ENCODE data around the gene C1GALT1. TPM values are rescaled to one million over a fixed set of nuclear protein-coding genes. Genes with fewer than 3 reads are reported as not detected.
"Not testable (repeated sequence)": the region's sequence is repeated elsewhere in the genome, so short reads cannot be mapped to it uniquely, and the experiment has no call there.

C1GALT1 gene
- polyA plus RNA-seq, 1 donor (not counting 4 experiments of a cell fraction or from before 2014, with no cell fraction given): 44.3 TPM

DNA sequence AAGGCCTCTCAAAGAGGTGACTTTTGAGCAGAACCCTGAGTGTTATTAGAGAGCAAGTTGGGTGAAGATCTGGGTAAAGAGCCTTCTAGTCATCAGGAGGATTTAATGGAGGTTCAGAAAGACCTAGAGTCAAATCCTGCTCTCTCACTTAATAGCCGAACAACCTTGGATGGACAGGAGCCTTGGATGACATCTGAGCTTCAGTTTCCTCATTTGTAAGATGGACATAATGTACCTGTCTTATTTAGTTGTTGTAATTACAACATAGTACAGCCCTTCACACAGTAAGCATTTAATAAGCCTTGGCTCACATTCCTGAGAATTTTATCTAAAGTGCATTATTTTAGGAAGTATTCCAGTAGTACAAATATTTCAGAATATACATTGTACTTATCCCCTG is 57.0 kb downstream of the C1GALT1 start:
- Histone ChIP-seq H3K36me3 (ENCODE audit: control insufficient read depth in 2 of 2, extremely low read depth in 1 of 2, insufficient read depth in 2 of 2, low read length in 2 of 2) (peaks cover 3 to 5% of the 10 kb centered on the region in 2 experiments), H3K79me2 (ENCODE audit: control insufficient read depth, insufficient read depth, low read length) (no peaks in the 10 kb centered on the region), H3K9me3 (ENCODE audit: control insufficient read depth, low read depth, low read length) (no peaks in the 10 kb centered on the region), H3K27ac (ENCODE audit: control insufficient read depth, insufficient read depth, low read length) (no peak overlapping the region), H3K4me2 (ENCODE audit: control insufficient read depth, extremely low read depth, insufficient read depth, low read depth, low read length) (no peak overlapping the region), H3K27me3 (ENCODE audit: control insufficient read depth, extremely low read depth, insufficient read depth, low read length) (no peaks in the 10 kb centered on the region), H3K4me1 (ENCODE audit: control insufficient read depth, extremely low read depth, insufficient read depth, low read length) (peaks cover 10% of the 10 kb centered on the region), H2AFZ (ENCODE audit: control insufficient read depth, low read length) (no peak overlapping the region), H3K9ac (ENCODE audit: control insufficient read depth, extremely low read depth, insufficient read depth, low read length) (no peak overlapping the region), H3K9me1 (ENCODE audit: control insufficient read depth, extremely low read depth, insufficient read depth, low read length) (no peaks in the 10 kb centered on the region), H4K20me1 (ENCODE audit: control insufficient read depth, extremely low read depth, insufficient read depth, low read length) (no peaks in the 10 kb centered on the region), H3K4me3 (ENCODE audit: control insufficient read depth in 2 of 3, extremely low read depth in 1 of 3, insufficient read depth in 2 of 3, low read depth in 1 of 3, low read length in 3 of 3) (no peak overlapping the region)
- FAIRE-seq (no peak), DNase-seq (ENCODE audit: low read depth, low spot score) (no peak)
- no peak for TF ChIP-seq EZH2 (IDR thresholded peaks at IDR 0.05; ENCODE audit: low read length)
- dilution Hi-C loops (cut with MboI; ENCODE audit: extremely low pct_ligation_motif_present, low sequenced_read_pairs): no loop called here

DNA sequence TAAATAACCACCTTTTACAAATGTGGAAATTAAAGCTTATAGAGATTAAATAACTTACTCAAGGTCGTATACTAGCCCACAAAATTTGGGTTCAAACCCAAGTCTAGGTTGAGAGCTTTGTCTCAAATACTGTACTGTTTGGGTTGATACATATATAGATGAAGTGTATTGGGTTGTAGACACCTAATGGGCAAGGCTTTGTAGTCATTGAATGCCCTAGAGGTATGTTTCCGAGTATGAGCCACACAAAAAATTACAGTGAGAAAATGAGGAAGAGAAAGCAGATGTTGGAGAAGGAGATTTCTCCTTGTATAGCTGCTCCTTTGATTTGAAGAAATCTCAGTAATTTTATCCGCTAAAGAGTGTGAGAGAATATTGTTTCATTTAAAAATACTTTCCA is 60.6 kb downstream of the C1GALT1 start:
- no peaks in the 10 kb centered on the region for H3K27me3 ChIP-seq (ENCODE audit: control insufficient read depth, extremely low read depth, insufficient read depth, low read length)
- no peak overlapping the region for H2AFZ ChIP-seq (ENCODE audit: control insufficient read depth, low read length)
- DNase-seq (ENCODE audit: low read depth, low spot score) (no peak), FAIRE-seq (no peak)
- no peaks in the 10 kb centered on the region for H3K79me2 ChIP-seq (ENCODE audit: control insufficient read depth, insufficient read depth, low read length)
- H3K36me3 ChIP-seq (ENCODE audit: control insufficient read depth in 2 of 2, extremely low read depth in 1 of 2, insufficient read depth in 2 of 2, low read length in 2 of 2): peaks cover 1 to 5% of the 10 kb centered on the region in 2 experiments
- H4K20me1 ChIP-seq (ENCODE audit: control insufficient read depth, extremely low read depth, insufficient read depth, low read length): no peaks in the 10 kb centered on the region
- H3K4me3 ChIP-seq (ENCODE audit: control insufficient read depth in 2 of 3, extremely low read depth in 1 of 3, insufficient read depth in 2 of 3, low read depth in 1 of 3, low read length in 3 of 3): no peak overlapping the region
- no peaks in the 10 kb centered on the region for H3K9me3 ChIP-seq (ENCODE audit: control insufficient read depth, low read depth, low read length)
- H3K9ac ChIP-seq (ENCODE audit: control insufficient read depth, extremely low read depth, insufficient read depth, low read length): no peak overlapping the region
- dilution Hi-C loops (cut with MboI; ENCODE audit: extremely low pct_ligation_motif_present, low sequenced_read_pairs): no loop called here
- no peaks in the 10 kb centered on the region for H3K4me1 ChIP-seq (ENCODE audit: control insufficient read depth, extremely low read depth, insufficient read depth, low read length)
- H3K27ac ChIP-seq (ENCODE audit: control insufficient read depth, insufficient read depth, low read length): no peak overlapping the region
- no peak overlapping the region for H3K4me2 ChIP-seq (ENCODE audit: control insufficient read depth, extremely low read depth, insufficient read depth, low read depth, low read length)
- no peaks in the 10 kb centered on the region for H3K9me1 ChIP-seq (ENCODE audit: control insufficient read depth, extremely low read depth, insufficient read depth, low read length)
- TF ChIP-seq, protein P1, sequence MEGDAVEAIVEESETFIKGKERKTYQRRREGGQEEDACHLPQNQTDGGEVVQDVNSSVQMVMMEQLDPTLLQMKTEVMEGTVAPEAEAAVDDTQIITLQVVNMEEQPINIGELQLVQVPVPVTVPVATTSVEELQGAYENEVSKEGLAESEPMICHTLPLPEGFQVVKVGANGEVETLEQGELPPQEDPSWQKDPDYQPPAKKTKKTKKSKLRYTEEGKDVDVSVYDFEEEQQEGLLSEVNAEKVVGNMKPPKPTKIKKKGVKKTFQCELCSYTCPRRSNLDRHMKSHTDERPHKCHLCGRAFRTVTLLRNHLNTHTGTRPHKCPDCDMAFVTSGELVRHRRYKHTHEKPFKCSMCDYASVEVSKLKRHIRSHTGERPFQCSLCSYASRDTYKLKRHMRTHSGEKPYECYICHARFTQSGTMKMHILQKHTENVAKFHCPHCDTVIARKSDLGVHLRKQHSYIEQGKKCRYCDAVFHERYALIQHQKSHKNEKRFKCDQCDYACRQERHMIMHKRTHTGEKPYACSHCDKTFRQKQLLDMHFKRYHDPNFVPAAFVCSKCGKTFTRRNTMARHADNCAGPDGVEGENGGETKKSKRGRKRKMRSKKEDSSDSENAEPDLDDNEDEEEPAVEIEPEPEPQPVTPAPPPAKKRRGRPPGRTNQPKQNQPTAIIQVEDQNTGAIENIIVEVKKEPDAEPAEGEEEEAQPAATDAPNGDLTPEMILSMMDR (optimal IDR thresholded peaks at IDR 0.05 in 1 of 3, IDR thresholded peaks at IDR 0.05 in 1 of 3, conservative IDR thresholded peaks at IDR 0.05 in 1 of 3; ENCODE audit: extremely low read depth in 1 of 3, insufficient read depth in 2 of 3, low read length in 3 of 3): no peak
- no peak for TF ChIP-seq EZH2 (IDR thresholded peaks at IDR 0.05; ENCODE audit: low read length)

DNA sequence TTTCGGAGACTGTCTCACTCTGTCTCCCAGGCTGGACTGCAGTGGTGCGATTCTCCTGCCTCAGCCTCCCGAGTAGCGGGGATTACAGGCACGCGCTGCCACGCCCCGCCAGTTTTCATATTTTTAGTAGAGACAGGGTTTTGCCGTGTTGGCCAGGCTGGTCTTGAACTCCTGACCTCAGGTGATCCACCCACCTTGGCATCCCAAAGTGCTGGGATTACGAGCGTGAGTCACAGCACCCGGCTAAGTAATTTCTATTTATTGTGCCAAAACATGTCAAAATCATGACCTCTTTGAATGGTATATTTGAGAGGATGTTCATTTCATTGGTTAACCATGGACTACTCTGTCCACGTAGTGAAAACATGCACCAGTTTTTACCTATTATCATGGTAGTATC is 62.9 kb downstream of the C1GALT1 start:
- H3K9me1 ChIP-seq (ENCODE audit: control insufficient read depth, extremely low read depth, insufficient read depth, low read length); H4K20me1 ChIP-seq (ENCODE audit: control insufficient read depth, extremely low read depth, insufficient read depth, low read length); FAIRE-seq; H3K27ac ChIP-seq (ENCODE audit: control insufficient read depth, insufficient read depth, low read length); H2AFZ ChIP-seq (ENCODE audit: control insufficient read depth, low read length); H3K36me3 ChIP-seq (ENCODE audit: control insufficient read depth in 2 of 2, extremely low read depth in 1 of 2, insufficient read depth in 2 of 2, low read length in 2 of 2); H3K4me2 ChIP-seq (ENCODE audit: control insufficient read depth, extremely low read depth, insufficient read depth, low read depth, low read length); H3K9ac ChIP-seq (ENCODE audit: control insufficient read depth, extremely low read depth, insufficient read depth, low read length); dilution Hi-C loops (cut with MboI; ENCODE audit: extremely low pct_ligation_motif_present, low sequenced_read_pairs); DNase-seq (ENCODE audit: low read depth, low spot score); H3K27me3 ChIP-seq (ENCODE audit: control insufficient read depth, extremely low read depth, insufficient read depth, low read length); H3K4me1 ChIP-seq (ENCODE audit: control insufficient read depth, extremely low read depth, insufficient read depth, low read length); H3K4me3 ChIP-seq (ENCODE audit: control insufficient read depth in 2 of 3, extremely low read depth in 1 of 3, insufficient read depth in 2 of 3, low read depth in 1 of 3, low read length in 3 of 3); H3K79me2 ChIP-seq (ENCODE audit: control insufficient read depth, insufficient read depth, low read length); H3K9me3 ChIP-seq (ENCODE audit: control insufficient read depth, low read depth, low read length): not testable (repeated sequence)

Data from keratinocyte (primary cell).